WTC11 (cell line): Measurements from ENCODE around the gene INPP4B. TPM values are rescaled to one million over a fixed set of nuclear protein-coding genes. Genes with fewer than 3 reads are reported as not detected.

Source experiments
- ATAC-seq: fragments of 200-7000 bp; cut with Tn5 transposase; 2 replicates; pipeline ENCODE4 v1.10.0; 2021; ENCODE audit warnings: mild to moderate bottlenecking, moderate library complexity
- CTCF ChIA-PET: fragments of 300-600 bp; sonication (Branson Sonifier 250); formaldehyde crosslinking; loops from one replicate; lab custom pipeline; 2021; ENCODE audit warnings: antibody characterized with exemption; lab: Charles Lee
- POLR2A ChIA-PET: fragments of 350-600 bp; sonication (Branson Sonifier 250); formaldehyde crosslinking; loops from one replicate; lab custom pipeline; 2021; ENCODE audit warnings: antibody characterized with exemption; lab: Charles Lee
- DNase-seq: peaks from one replicate; pipeline ENCODE4 v3.0.0; 2021; ENCODE audit warnings: low spot score
- H3K27ac Mint-ChIP-seq: 2 replicates; pipeline ENCODE4 v1.8.0; 2021; ENCODE audit warnings: mixed read lengths
- H3K27me3 Mint-ChIP-seq: 2 replicates; pipeline ENCODE4 v1.8.0; 2021; ENCODE audit warnings: low read depth, mild to moderate bottlenecking, moderate library complexity, mixed read lengths
- H3K36me3 Mint-ChIP-seq: 2 replicates; pipeline ENCODE4 v1.8.0; 2021; ENCODE audit warnings: mixed read lengths
- H3K4me1 Mint-ChIP-seq: 2 replicates; pipeline ENCODE4 v1.8.0; 2022; ENCODE audit warnings: mixed read lengths
- H3K4me3 Mint-ChIP-seq: 2 replicates; pipeline ENCODE4 v1.8.0; 2021; ENCODE audit warnings: mild to moderate bottlenecking, moderate library complexity, mixed read lengths
- H3K9me3 Mint-ChIP-seq: 2 replicates; pipeline ENCODE4 v1.8.0; 2021; ENCODE audit warnings: mixed read lengths
- ELF4 ChIP-seq: sonication (generic); formaldehyde crosslinking; IDR thresholded peaks from 2 replicates; pipeline ENCODE4 v1.8.1; 2022; ENCODE audit warnings: low read depth, mild to moderate bottlenecking, moderate library complexity, missing genetic modification reagents
- FOXP1 ChIP-seq: sonication (generic); formaldehyde crosslinking; IDR thresholded peaks from 2 replicates; pipeline ENCODE4 v1.8.0; 2022; ENCODE audit warnings: missing genetic modification reagents, mild to moderate bottlenecking, moderate library complexity, borderline replicate concordance
- NFE2L1 ChIP-seq: sonication (generic); formaldehyde crosslinking; IDR thresholded peaks from 2 replicates; pipeline ENCODE4 v1.8.1; 2023; ENCODE audit warnings: missing genetic modification reagents
- NR1H2 ChIP-seq: sonication (generic); formaldehyde crosslinking; IDR thresholded peaks from 2 replicates; pipeline ENCODE4 v1.9.0; 2021; ENCODE audit warnings: mild to moderate bottlenecking, moderate library complexity, missing genetic modification reagents
- RORB ChIP-seq: fragments of 250-450 bp; sonication (Bioruptor Pico); IDR thresholded peaks from 2 replicates; pipeline ENCODE4 v1.9.0; 2021; ENCODE audit warnings: mild to moderate bottlenecking
- SMAD4 ChIP-seq: sonication (generic); formaldehyde crosslinking; IDR thresholded peaks from 2 replicates; pipeline ENCODE4 v1.8.0; 2022; ENCODE audit warnings: mild to moderate bottlenecking, missing genetic modification reagents
- SP1 ChIP-seq: sonication (generic); formaldehyde crosslinking; conservative IDR thresholded peaks from 2 replicates; pipeline ENCODE4 v1.8.1; 2022; ENCODE audit warnings: missing genetic modification reagents
- ZBTB21 ChIP-seq: sonication (generic); formaldehyde crosslinking; IDR thresholded peaks from 2 replicates; pipeline ENCODE4 v1.8.1; 2023; ENCODE audit warnings: mild to moderate bottlenecking, missing genetic modification reagents, borderline replicate concordance
- ZNF219 ChIP-seq: sonication (generic); formaldehyde crosslinking; IDR thresholded peaks from 2 replicates; pipeline ENCODE4 v1.8.0; 2023; ENCODE audit warnings: missing genetic modification reagents, mild to moderate bottlenecking, borderline replicate concordance
- ZNF317 ChIP-seq: sonication (generic); formaldehyde crosslinking; IDR thresholded peaks from 2 replicates; pipeline ENCODE4 v1.8.1; 2023; ENCODE audit warnings: low read depth, mild to moderate bottlenecking, moderate library complexity, missing genetic modification reagents, borderline replicate concordance
- ZNF396 ChIP-seq: fragments of 250-450 bp; sonication (Bioruptor Pico); IDR thresholded peaks from 2 replicates; pipeline ENCODE4 v1.8.0; 2021; ENCODE audit warnings: mild to moderate bottlenecking, moderate library complexity, borderline replicate concordance
- ZNF671 ChIP-seq: fragments of 250-450 bp; sonication (Bioruptor Pico); IDR thresholded peaks from 2 replicates; pipeline ENCODE4 v1.8.0; 2021; ENCODE audit warnings: mild to moderate bottlenecking
- total RNA-seq: library from RNA; stranded (reverse); gene quantifications from 3 replicates; pipeline ENCODE4 v1.2.3, GENCODE V29; 2021
- TF ChIP-seq, protein P1 (sequence below): fragments of 250-450 bp; sonication (Bioruptor Pico); IDR thresholded peaks from 2 replicates; pipeline ENCODE4 v1.9.0; 2021; ENCODE audit warnings: mild to moderate bottlenecking
- TF ChIP-seq, protein P2 (sequence below): sonication (generic); formaldehyde crosslinking; IDR thresholded peaks from 2 replicates; pipeline ENCODE4 v1.8.1; 2023; ENCODE audit warnings: mild to moderate bottlenecking, missing genetic modification reagents
- TF ChIP-seq, protein P3 (sequence below): sonication (generic); formaldehyde crosslinking; IDR thresholded peaks from 2 replicates; pipeline ENCODE4 v1.8.1; 2023; ENCODE audit warnings: mild to moderate bottlenecking, missing genetic modification reagents
- TF ChIP-seq, protein P4 (sequence below): sonication (generic); formaldehyde crosslinking; IDR thresholded peaks from 2 replicates; pipeline ENCODE4 v1.8.0; 2022; ENCODE audit warnings: mild to moderate bottlenecking, missing genetic modification reagents
- TF ChIP-seq, protein P5 (sequence below): sonication (generic); formaldehyde crosslinking; IDR thresholded peaks from 2 replicates; pipeline ENCODE4 v1.8.1; 2023; ENCODE audit warnings: mild to moderate bottlenecking, missing genetic modification reagents, borderline replicate concordance

INPP4B gene
- total RNA-seq, 1 experiment from 2014 or later, result 0.92 TPM

DNA sequence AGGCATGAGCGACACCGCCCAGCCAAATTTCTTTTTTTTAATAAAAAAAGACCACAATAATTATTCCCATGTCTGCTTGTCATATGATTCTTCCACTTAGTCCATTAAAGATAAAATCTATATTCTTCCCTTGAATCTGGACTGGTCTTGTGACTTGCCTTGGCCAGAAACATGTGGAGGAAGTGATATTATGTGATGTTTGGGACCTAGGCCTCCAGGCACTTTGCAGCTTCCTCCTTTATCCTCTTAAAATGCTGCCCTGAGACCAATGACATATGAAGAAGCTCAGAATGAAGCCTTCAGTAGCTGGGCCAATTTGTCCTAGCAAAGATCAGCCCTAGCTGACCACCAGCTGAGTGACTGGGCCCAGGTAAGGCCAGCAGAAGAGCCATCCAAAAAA, 250.0 kb downstream of the INPP4B start:
- H3K9me3 Mint-ChIP-seq, result peaks cover 3% of the 10 kb centered on the region; the same call in 1 of the 2 replicates
- TF ChIP-seq NFE2L1 (CRISPR knock-in tag), result no peak
- no peak for TF ChIP-seq ZBTB21
- TF ChIP-seq, protein P1, sequence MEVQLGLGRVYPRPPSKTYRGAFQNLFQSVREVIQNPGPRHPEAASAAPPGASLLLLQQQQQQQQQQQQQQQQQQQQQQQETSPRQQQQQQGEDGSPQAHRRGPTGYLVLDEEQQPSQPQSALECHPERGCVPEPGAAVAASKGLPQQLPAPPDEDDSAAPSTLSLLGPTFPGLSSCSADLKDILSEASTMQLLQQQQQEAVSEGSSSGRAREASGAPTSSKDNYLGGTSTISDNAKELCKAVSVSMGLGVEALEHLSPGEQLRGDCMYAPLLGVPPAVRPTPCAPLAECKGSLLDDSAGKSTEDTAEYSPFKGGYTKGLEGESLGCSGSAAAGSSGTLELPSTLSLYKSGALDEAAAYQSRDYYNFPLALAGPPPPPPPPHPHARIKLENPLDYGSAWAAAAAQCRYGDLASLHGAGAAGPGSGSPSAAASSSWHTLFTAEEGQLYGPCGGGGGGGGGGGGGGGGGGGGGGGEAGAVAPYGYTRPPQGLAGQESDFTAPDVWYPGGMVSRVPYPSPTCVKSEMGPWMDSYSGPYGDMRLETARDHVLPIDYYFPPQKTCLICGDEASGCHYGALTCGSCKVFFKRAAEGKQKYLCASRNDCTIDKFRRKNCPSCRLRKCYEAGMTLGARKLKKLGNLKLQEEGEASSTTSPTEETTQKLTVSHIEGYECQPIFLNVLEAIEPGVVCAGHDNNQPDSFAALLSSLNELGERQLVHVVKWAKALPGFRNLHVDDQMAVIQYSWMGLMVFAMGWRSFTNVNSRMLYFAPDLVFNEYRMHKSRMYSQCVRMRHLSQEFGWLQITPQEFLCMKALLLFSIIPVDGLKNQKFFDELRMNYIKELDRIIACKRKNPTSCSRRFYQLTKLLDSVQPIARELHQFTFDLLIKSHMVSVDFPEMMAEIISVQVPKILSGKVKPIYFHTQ (CRISPR knock-in tag), result no peak
- no peak for TF ChIP-seq ZNF219
- TF ChIP-seq, protein P2, sequence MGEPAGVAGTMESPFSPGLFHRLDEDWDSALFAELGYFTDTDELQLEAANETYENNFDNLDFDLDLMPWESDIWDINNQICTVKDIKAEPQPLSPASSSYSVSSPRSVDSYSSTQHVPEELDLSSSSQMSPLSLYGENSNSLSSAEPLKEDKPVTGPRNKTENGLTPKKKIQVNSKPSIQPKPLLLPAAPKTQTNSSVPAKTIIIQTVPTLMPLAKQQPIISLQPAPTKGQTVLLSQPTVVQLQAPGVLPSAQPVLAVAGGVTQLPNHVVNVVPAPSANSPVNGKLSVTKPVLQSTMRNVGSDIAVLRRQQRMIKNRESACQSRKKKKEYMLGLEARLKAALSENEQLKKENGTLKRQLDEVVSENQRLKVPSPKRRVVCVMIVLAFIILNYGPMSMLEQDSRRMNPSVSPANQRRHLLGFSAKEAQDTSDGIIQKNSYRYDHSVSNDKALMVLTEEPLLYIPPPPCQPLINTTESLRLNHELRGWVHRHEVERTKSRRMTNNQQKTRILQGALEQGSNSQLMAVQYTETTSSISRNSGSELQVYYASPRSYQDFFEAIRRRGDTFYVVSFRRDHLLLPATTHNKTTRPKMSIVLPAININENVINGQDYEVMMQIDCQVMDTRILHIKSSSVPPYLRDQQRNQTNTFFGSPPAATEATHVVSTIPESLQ, result no peak
- TF ChIP-seq, protein P3, sequence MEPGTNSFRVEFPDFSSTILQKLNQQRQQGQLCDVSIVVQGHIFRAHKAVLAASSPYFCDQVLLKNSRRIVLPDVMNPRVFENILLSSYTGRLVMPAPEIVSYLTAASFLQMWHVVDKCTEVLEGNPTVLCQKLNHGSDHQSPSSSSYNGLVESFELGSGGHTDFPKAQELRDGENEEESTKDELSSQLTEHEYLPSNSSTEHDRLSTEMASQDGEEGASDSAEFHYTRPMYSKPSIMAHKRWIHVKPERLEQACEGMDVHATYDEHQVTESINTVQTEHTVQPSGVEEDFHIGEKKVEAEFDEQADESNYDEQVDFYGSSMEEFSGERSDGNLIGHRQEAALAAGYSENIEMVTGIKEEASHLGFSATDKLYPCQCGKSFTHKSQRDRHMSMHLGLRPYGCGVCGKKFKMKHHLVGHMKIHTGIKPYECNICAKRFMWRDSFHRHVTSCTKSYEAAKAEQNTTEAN (CRISPR knock-in tag), result no peak
- POLR2A ChIA-PET, result no interaction called here
- H3K4me1 Mint-ChIP-seq, result no peaks in the 10 kb centered on the region
- CTCF ChIA-PET, result no interaction called here
- ATAC-seq, result no peak
- H3K4me3 Mint-ChIP-seq, result no peak overlapping the region
- DNase-seq, result no peak
- no peak overlapping the region for H3K27ac Mint-ChIP-seq
- H3K27me3 Mint-ChIP-seq, result no peaks in the 10 kb centered on the region
- H3K36me3 Mint-ChIP-seq, result no peaks in the 10 kb centered on the region

DNA sequence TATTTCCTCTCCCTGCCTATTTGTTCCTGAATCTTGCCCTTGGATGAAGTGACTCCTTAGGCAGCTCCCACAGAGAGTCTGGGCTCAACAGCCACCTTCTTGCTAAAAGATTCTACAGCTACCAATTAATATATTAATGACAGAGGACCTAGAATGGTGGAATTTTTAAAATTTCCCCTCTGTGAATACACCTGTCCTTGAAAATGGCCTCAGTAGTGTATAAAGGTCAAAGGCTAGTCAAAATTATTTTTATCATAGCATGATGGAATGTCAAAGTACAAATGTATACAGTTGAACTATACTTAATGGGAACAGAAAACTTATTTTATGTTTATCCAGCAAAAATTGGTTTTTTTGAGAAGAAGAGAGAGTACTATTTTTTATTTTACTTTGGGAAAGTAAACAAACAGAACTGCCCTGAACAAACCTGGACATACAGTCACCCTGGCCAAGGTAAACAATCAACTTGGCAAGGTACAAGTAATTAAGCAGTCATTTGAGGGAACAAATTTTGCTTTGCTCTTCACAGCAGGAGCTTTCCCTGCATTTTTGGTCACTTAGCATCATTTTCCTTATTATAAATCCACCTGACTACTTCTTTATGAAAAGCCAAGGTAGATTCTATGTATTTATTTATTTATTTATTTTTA, 250.8 kb downstream of the INPP4B start:
- no peaks in the 10 kb centered on the region for H3K27me3 Mint-ChIP-seq
- no peaks in the 10 kb centered on the region for H3K4me1 Mint-ChIP-seq
- no peak for DNase-seq
- TF ChIP-seq SMAD4 (CRISPR knock-in tag) (no peak), ZNF317 (CRISPR knock-in tag) (no peak), ZNF396 (CRISPR knock-in tag) (no peak), FOXP1 (CRISPR knock-in tag) (no peak), ELF4 (CRISPR knock-in tag) (no peak), ZNF219 (no peak)
- TF ChIP-seq, protein P4, sequence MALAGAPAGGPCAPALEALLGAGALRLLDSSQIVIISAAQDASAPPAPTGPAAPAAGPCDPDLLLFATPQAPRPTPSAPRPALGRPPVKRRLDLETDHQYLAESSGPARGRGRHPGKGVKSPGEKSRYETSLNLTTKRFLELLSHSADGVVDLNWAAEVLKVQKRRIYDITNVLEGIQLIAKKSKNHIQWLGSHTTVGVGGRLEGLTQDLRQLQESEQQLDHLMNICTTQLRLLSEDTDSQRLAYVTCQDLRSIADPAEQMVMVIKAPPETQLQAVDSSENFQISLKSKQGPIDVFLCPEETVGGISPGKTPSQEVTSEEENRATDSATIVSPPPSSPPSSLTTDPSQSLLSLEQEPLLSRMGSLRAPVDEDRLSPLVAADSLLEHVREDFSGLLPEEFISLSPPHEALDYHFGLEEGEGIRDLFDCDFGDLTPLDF (CRISPR knock-in tag), result no peak
- TF ChIP-seq, all 79 proteins: peak for 0
- Mint-ChIP-seq H3K36me3 (no peaks in the 10 kb centered on the region), H3K9me3 (peaks cover 3% of the 10 kb centered on the region; the same call in 1 of the 2 replicates), H3K4me3 (no peak overlapping the region), H3K27ac (no peak overlapping the region)
- ATAC-seq, result no peak
- ChIA-PET POLR2A (no interaction called here), CTCF (no interaction called here)

DNA sequence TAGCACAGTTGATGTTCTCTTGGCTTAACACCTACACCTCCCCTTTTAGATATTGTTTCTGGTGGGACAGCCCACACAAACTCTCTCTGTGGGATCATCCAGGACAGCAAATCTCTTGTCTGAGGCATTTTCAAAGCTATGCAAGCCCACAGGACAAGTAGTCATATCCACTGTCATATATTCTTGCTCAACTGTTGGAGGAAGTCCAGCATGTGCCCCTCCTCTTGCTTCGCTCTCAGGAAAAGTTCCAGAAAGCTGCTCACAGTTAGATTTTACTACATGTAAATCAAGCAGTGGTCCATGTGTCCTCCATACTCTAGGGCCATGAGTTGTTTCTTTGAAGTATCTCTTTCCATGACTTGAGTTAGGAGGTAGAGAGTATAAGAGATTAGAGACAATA, 260.7 kb downstream of the INPP4B start:
- H3K27me3 Mint-ChIP-seq, result no peaks in the 10 kb centered on the region
- ChIA-PET POLR2A (no interaction called here), CTCF (no interaction called here)
- H3K36me3 Mint-ChIP-seq, result no peaks in the 10 kb centered on the region
- DNase-seq, result no peak
- TF ChIP-seq SP1 (no peak), NFE2L1 (CRISPR knock-in tag) (no peak), RORB (CRISPR knock-in tag) (no peak), ZBTB21 (no peak), ZNF396 (CRISPR knock-in tag) (no peak), NR1H2 (CRISPR knock-in tag) (no peak), ZNF671 (CRISPR knock-in tag) (no peak)
- TF ChIP-seq, protein P5, sequence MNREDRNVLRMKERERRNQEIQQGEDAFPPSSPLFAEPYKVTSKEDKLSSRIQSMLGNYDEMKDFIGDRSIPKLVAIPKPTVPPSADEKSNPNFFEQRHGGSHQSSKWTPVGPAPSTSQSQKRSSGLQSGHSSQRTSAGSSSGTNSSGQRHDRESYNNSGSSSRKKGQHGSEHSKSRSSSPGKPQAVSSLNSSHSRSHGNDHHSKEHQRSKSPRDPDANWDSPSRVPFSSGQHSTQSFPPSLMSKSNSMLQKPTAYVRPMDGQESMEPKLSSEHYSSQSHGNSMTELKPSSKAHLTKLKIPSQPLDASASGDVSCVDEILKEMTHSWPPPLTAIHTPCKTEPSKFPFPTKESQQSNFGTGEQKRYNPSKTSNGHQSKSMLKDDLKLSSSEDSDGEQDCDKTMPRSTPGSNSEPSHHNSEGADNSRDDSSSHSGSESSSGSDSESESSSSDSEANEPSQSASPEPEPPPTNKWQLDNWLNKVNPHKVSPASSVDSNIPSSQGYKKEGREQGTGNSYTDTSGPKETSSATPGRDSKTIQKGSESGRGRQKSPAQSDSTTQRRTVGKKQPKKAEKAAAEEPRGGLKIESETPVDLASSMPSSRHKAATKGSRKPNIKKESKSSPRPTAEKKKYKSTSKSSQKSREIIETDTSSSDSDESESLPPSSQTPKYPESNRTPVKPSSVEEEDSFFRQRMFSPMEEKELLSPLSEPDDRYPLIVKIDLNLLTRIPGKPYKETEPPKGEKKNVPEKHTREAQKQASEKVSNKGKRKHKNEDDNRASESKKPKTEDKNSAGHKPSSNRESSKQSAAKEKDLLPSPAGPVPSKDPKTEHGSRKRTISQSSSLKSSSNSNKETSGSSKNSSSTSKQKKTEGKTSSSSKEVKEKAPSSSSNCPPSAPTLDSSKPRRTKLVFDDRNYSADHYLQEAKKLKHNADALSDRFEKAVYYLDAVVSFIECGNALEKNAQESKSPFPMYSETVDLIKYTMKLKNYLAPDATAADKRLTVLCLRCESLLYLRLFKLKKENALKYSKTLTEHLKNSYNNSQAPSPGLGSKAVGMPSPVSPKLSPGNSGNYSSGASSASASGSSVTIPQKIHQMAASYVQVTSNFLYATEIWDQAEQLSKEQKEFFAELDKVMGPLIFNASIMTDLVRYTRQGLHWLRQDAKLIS (CRISPR knock-in tag), result no peak
- TF ChIP-seq, all 79 proteins: peak for 0
- Mint-ChIP-seq H3K27ac (no peak overlapping the region), H3K4me3 (no peak overlapping the region), H3K4me1 (no peaks in the 10 kb centered on the region), H3K9me3 (no peaks in the 10 kb centered on the region)
- ATAC-seq, result no peak
